ENCODE measurements around the gene PADI2.

Gene PADI2

GRCh38 chr1:17093822-17094393 is 25.3 kb downstream of the PADI2 start:
- no peak overlapping the region for H3K4me3 Mint-ChIP-seq
- H3K36me3 Mint-ChIP-seq (ENCODE audit: low read depth) = no peaks in the 10 kb centered on the region
- H3K4me1 Mint-ChIP-seq (ENCODE audit: low read depth) = no peaks in the 10 kb centered on the region
- no peaks in the 10 kb centered on the region for H3K27me3 Mint-ChIP-seq (ENCODE audit: low read depth)
- H3K27ac Mint-ChIP-seq = no peak overlapping the region
- H3K9me3 Mint-ChIP-seq = no peaks in the 10 kb centered on the region

- H3K27ac Mint-ChIP-seq = no peak overlapping the region
- H3K4me3 Mint-ChIP-seq = no peak overlapping the region
- H3K9me3 Mint-ChIP-seq = no peaks in the 10 kb centered on the region
- H3K27me3 Mint-ChIP-seq (ENCODE audit: low read depth) = peaks cover 3% of the 10 kb centered on the region
- H3K4me1 Mint-ChIP-seq (ENCODE audit: low read depth) = no peaks in the 10 kb centered on the region
- H3K36me3 Mint-ChIP-seq (ENCODE audit: low read depth) = no peaks in the 10 kb centered on the region
Measured at GRCh38 chr1:17091252-17091651, 28.0 kb downstream of the PADI2 start.

DNA sequence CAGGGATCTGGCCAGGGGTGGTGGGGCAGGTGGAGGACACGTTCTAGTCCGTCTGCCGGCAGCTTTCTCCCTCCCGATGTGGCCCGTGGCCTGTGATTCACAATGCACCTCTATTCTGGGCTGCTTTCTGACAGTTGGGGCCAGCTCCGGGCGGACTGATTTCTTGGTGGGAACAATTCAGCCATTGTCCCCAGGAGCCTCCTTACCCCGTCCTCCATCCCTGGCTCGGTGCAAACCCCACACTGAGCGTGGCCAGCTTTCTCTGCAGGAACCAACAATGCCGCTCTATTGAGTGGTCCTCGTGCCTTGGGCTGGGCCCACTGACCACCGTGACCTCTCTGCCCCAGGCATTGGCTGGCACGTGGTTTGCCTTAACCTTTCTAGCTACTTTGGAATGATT is 29.7 kb downstream of the PADI2 start:
- H3K27me3 Mint-ChIP-seq (ENCODE audit: low read depth) = peaks cover 3% of the 10 kb centered on the region
- H3K36me3 Mint-ChIP-seq (ENCODE audit: low read depth) = no peaks in the 10 kb centered on the region
- H3K27ac Mint-ChIP-seq = no peak overlapping the region
- no peaks in the 10 kb centered on the region for H3K9me3 Mint-ChIP-seq
- H3K4me1 Mint-ChIP-seq (ENCODE audit: low read depth) = no peaks in the 10 kb centered on the region
- H3K4me3 Mint-ChIP-seq = no peak overlapping the region

GRCh38 chr1:17086751-17087150 is 32.5 kb downstream of the PADI2 start:
- H3K9me3 Mint-ChIP-seq = no peaks in the 10 kb centered on the region
- peaks cover 3% of the 10 kb centered on the region for H3K27me3 Mint-ChIP-seq (ENCODE audit: low read depth)
- no peak overlapping the region for H3K4me3 Mint-ChIP-seq
- H3K27ac Mint-ChIP-seq = no peak overlapping the region
- H3K4me1 Mint-ChIP-seq (ENCODE audit: low read depth) = no peaks in the 10 kb centered on the region
- H3K36me3 Mint-ChIP-seq (ENCODE audit: low read depth) = no peaks in the 10 kb centered on the region

GRCh38 chr1:17084787-17085186 is 34.5 kb downstream of the PADI2 start:
- no peaks in the 10 kb centered on the region for H3K36me3 Mint-ChIP-seq (ENCODE audit: low read depth)
- no peak overlapping the region for H3K27ac Mint-ChIP-seq
- no peak overlapping the region for H3K4me3 Mint-ChIP-seq
- H3K27me3 Mint-ChIP-seq (ENCODE audit: low read depth) = peaks cover 3% of the 10 kb centered on the region
- H3K9me3 Mint-ChIP-seq = no peaks in the 10 kb centered on the region
- H3K4me1 Mint-ChIP-seq (ENCODE audit: low read depth) = no peaks in the 10 kb centered on the region

DNA sequence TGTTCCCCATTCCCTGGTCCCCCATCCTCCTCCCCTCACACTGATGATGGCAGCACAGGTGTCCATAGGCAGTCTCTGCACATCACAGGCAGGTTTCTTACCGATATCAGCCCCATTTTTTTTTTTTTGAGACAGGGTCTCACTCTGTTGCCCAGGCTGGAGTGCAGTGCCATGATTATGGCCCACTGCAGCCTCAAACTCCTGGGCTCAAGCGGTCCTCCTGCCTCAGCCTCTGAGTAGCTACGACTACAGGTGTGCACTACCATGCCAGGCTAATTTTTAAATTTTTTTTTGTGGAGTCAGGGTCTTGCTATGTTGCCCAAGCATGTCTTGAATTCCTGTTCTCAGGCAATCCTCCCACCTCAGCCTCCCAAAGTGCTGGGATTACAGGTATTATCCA is 36.5 kb downstream of the PADI2 start:
- H3K27ac Mint-ChIP-seq = no peak overlapping the region
- no peak overlapping the region for H3K4me3 Mint-ChIP-seq
- no peaks in the 10 kb centered on the region for H3K4me1 Mint-ChIP-seq (ENCODE audit: low read depth)
- H3K36me3 Mint-ChIP-seq (ENCODE audit: low read depth) = no peaks in the 10 kb centered on the region
- H3K9me3 Mint-ChIP-seq = no peaks in the 10 kb centered on the region
- peaks cover 1% of the 10 kb centered on the region for H3K27me3 Mint-ChIP-seq (ENCODE audit: low read depth)

DNA sequence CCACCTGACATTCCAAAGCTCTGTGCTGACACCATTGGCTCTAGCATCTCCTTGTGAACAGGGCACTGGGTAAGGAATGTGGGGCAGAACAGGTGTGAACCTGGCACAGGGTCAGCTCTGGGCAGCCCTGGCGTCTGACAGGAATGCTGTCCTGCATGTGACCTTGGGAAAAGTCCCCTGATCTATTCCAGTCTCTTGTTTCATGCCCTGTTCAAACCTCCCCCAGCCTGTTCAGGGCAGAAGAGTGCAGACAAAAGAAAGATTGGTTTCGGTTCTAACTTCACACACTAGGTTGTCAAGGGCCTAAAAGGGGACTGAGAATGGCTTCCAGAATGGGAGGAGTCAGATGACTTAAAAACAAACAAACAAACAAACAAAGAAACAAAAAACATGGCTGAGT is 37.8 kb downstream of the PADI2 start:
- Mint-ChIP-seq H3K4me3 (no peak overlapping the region), H3K27me3 (ENCODE audit: low read depth) (no peaks in the 10 kb centered on the region), H3K36me3 (ENCODE audit: low read depth) (no peaks in the 10 kb centered on the region), H3K27ac (no peak overlapping the region), H3K4me1 (ENCODE audit: low read depth) (no peaks in the 10 kb centered on the region), H3K9me3 (no peaks in the 10 kb centered on the region)

DNA sequence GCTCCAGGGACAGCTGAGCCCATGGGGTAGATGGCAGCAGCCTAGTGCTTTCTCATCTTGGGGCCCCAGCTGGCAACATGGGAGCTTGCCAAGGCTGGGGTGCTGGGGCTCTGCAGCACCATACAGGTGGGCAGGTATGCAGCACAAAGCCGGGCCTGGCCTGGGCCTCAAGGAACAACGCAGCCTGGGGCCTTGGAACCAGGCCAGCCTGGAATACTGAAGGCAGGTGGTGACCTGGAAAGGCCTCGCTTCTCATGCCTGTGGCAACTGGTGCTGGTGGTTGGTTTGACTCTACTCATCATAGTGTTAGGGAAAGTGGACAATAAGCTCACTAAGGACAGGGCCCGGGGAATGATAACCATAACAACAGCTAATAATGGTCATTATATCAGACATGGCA is 38.4 kb downstream of the PADI2 start:
- H3K9me3 Mint-ChIP-seq = no peaks in the 10 kb centered on the region
- no peaks in the 10 kb centered on the region for H3K27me3 Mint-ChIP-seq (ENCODE audit: low read depth)
- H3K36me3 Mint-ChIP-seq (ENCODE audit: low read depth) = no peaks in the 10 kb centered on the region
- H3K4me1 Mint-ChIP-seq (ENCODE audit: low read depth) = no peaks in the 10 kb centered on the region
- H3K4me3 Mint-ChIP-seq = no peak overlapping the region
- no peak overlapping the region for H3K27ac Mint-ChIP-seq

- Mint-ChIP-seq H3K27ac (no peak overlapping the region), H3K27me3 (ENCODE audit: low read depth) (no peaks in the 10 kb centered on the region), H3K4me3 (no peak overlapping the region), H3K36me3 (ENCODE audit: low read depth) (no peaks in the 10 kb centered on the region), H3K4me1 (ENCODE audit: low read depth) (peaks cover 3% of the 10 kb centered on the region), H3K9me3 (no peaks in the 10 kb centered on the region)
Measured at GRCh38 chr1:17080085-17080759, 39.0 kb downstream of the PADI2 start.

- Mint-ChIP-seq H3K9me3 (no peaks in the 10 kb centered on the region), H3K4me1 (ENCODE audit: low read depth) (peaks cover 3% of the 10 kb centered on the region), H3K36me3 (ENCODE audit: low read depth) (no peaks in the 10 kb centered on the region), H3K4me3 (no peak overlapping the region), H3K27me3 (ENCODE audit: low read depth) (no peaks in the 10 kb centered on the region), H3K27ac (peak overlapping the region; percentile 18)
Measured at GRCh38 chr1:17078991-17079868, 40.0 kb downstream of the PADI2 start.

DNA sequence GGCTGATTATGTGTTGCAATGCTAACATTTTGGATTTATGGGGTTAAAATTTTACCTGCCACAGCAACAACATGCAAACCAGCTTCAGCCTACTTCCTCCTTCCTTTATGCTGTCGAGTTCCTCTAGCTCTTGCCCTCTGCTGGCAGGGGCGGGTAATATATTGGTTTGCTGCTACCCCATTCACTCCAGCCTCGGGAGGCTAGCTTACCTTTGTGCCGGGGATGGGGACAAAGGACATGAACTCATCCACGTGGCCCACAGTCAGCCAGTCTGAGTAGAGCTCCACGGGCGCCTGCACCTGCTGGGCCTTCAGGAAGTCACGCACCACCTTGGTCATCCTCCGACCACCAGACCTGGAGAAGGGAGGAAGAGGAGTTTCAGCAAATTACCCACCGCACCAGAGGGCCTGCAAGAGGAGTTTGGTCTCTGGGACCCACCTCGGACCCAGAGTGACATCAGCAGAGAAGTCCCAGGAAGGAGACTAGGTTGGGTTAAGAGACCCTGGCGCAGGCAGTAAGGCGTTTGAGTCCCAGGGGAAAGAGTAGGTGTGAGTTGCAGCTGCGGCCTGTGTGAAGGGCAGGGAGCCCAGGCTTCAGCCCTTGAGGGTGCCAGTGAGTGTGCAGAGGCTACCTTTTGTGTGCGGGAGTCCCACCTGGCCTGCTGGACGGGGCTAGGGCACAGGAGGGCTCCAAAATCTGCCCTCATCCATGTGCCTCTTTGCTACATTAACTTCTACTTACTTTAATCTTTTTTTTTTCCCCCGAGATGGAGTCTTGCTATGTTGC is 43.6 kb downstream of the PADI2 start:
- Mint-ChIP-seq H3K4me1 (ENCODE audit: low read depth) (peaks cover 3% of the 10 kb centered on the region), H3K27ac (no peak overlapping the region), H3K9me3 (no peaks in the 10 kb centered on the region), H3K27me3 (ENCODE audit: low read depth) (no peaks in the 10 kb centered on the region), H3K4me3 (no peak overlapping the region), H3K36me3 (ENCODE audit: low read depth) (no peaks in the 10 kb centered on the region)

DNA sequence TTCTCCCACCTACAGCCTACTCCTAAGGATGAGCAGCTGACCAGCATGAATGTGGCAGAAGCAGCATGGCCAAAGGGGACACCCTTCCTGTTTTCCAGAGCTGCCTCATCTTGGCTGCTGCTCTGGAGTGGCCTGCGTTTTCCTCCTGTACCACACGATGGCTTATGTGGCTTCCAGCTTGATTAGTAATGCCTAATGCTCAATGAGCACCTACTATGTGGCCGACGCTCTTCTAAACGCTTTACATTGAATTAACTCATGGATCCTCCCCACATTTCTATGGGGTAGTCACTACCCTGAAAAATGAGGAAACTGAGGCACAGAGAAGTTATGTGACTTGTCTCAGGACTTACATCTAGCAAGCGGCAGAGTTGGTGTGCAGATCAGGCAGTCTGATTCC is 47.5 kb downstream of the PADI2 start:
- H3K27ac Mint-ChIP-seq = no peak overlapping the region
- H3K36me3 Mint-ChIP-seq (ENCODE audit: low read depth) = no peaks in the 10 kb centered on the region
- no peak overlapping the region for H3K4me3 Mint-ChIP-seq
- H3K27me3 Mint-ChIP-seq (ENCODE audit: low read depth) = no peaks in the 10 kb centered on the region
- peaks cover 3% of the 10 kb centered on the region for H3K4me1 Mint-ChIP-seq (ENCODE audit: low read depth)
- no peaks in the 10 kb centered on the region for H3K9me3 Mint-ChIP-seq

DNA sequence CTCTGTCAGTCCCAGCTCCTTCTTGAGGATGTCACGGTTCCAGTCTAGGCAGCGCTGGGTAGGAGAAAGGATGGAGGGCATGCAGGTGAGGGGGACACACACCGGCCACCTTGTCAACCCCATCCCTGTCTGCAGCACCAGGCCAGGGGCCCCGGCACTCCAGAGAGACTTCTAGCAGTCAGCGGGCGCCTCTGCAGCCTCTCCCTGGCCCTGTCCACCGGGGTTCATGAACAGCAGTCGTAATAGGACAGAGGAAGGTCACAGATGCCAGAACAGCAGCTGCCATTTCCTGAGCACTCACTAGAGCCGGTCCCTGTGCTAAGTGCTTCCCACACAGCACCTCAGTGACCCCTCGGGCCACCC is 49.1 kb downstream of the PADI2 start:
- no peak overlapping the region for H3K27ac Mint-ChIP-seq
- no peaks in the 10 kb centered on the region for H3K9me3 Mint-ChIP-seq
- H3K4me1 Mint-ChIP-seq (ENCODE audit: low read depth) = no peaks in the 10 kb centered on the region
- no peak overlapping the region for H3K4me3 Mint-ChIP-seq
- no peaks in the 10 kb centered on the region for H3K36me3 Mint-ChIP-seq (ENCODE audit: low read depth)
- no peaks in the 10 kb centered on the region for H3K27me3 Mint-ChIP-seq (ENCODE audit: low read depth)

DNA sequence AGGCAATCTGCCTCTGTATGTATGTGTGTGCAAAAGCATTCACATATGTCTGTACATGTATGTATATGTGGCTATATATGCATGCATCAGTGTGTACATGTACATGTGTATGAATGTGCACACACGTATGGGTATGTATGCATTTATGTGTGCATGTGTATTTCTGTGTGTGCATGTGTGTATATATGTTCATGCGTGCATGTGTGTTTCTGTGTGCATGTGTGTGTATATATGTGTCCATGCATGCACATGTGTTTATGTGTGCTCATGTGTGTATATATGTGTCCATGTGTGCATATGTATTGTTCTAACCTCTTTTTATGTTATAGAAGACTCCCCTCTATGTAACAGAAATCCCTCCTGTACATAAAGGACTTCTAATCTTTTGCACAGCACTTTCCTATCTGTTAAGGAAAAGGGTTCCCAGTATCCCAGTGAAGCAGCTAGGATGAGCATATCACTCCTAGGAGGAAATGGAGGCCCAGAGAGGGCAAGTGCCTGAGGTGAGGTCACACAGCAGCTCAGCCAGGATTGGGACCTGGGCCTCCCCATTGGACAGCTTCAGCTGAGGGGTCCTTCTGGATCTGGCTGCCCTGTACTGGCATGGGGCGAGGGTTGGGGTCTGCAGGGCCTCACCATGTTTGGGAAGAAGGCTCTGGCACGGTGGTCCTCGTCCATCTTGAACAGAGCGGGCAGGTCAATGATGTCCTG is 49.6 kb downstream of the PADI2 start:
- H3K27me3 Mint-ChIP-seq (ENCODE audit: low read depth) = no peaks in the 10 kb centered on the region
- H3K4me1 Mint-ChIP-seq (ENCODE audit: low read depth) = no peaks in the 10 kb centered on the region
- no peak overlapping the region for H3K27ac Mint-ChIP-seq
- H3K4me3 Mint-ChIP-seq = no peak overlapping the region
- H3K9me3 Mint-ChIP-seq = no peaks in the 10 kb centered on the region
- H3K36me3 Mint-ChIP-seq (ENCODE audit: low read depth) = no peaks in the 10 kb centered on the region
